SKM-1 treated with dmso at 0.1 percent for 144 hours (cell line): ENCODE results near the gene PSMD10.

Source experiments
- DNase-seq: peaks from one replicate; lab custom pipeline; 2025; ENCODE audit not compliant: unreplicated experiment; lab: John Stamatoyannopoulos, UW

Gene PSMD10, protein sequence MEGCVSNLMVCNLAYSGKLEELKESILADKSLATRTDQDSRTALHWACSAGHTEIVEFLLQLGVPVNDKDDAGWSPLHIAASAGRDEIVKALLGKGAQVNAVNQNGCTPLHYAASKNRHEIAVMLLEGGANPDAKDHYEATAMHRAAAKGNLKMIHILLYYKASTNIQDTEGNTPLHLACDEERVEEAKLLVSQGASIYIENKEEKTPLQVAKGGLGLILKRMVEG

GRCh38 chrX:108091264-108091877 lies at the start of gene PSMD10, which contains the start of gene ATG4A:
TSS of gene PSMD10 (minus strand) at chrX:108091542. CDS start at chrX:108091520, 22 bp downstream.
TSS of gene ATG4A (plus strand) at chrX:108091778. CDS start at chrX:108091827, 49 bp downstream.
- DNase-seq = peak; percentile 91

DNA sequence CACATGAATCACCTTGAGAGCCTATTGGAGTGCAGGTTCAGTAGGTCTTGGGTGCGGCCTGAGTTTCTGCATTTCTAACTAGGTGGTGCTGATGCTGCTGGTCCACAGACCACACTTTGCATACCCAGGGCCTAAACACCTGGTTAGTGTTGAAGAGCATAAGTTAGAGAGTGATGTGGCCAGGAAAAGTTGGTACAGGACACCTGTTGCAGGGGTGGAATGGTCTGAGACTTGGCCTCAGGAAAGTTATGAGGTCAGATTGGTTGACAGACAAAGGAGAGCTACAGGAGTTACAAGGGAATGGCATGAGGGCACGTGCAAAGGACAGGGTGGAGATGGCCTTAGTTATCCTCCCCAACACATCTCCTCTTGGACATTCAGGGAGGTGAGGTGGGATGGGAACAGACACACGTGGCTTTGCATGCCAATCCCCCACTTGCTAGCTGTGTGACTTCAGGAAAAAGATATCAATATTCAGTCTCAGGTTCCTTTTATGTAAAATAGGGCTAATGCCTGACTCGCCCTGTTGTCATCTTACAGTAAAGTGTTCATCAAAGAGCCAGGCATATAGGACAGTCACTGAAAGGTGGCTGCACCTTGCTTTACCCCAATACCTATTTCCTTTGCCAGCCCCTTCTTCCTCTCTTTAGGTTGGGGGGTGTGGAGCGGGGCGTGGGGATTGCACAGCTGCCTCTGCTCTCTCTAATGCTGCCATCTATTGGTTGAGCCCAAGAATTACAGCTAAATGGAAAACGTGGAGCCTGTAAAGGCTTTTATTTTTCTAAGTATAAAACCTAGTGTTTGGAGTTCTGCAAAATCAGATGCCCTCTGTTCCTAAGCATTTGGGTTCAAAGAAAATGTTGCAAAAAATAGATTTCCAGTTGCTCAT lies 47.7 kb upstream of the PSMD10 start:
- DNase-seq = no peak

GRCh38 chrX:108134724-108135123 lies 43.4 kb upstream of the PSMD10 start:
- DNase-seq = no peak

DNA sequence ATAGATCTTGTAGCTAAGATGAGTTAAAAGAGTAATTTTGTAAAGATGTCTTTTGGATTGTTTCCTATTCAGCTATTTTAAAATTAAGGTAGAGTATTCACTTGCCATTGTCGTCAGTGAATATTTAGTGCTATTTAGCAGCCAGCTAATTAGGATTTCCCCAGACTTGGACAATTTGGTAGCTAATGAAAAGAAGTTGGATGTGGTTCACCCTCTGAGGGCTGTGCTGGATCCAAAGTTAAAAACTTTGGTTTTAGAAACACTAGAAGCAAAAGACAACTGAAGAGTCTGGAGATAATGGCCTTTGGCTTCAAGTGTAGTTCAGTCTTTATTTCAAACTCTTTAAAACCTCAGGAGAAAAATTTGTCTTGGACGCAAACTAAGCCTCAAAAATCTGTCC lies 41.5 kb upstream of the PSMD10 start:
- no peak for DNase-seq

GRCh38 chrX:108132034-108132433 lies 40.7 kb upstream of the PSMD10 start:
- DNase-seq = no peak

GRCh38 chrX:108131471-108131870 lies 40.1 kb upstream of the PSMD10 start:
- DNase-seq = no peak

- no peak for DNase-seq
These were observed 39.5 kb upstream of the PSMD10 start for GRCh38 chrX:108130889-108131288.

- DNase-seq = no peak
These were observed 35.8 kb upstream of the PSMD10 start for GRCh38 chrX:108127152-108127551.

DNA sequence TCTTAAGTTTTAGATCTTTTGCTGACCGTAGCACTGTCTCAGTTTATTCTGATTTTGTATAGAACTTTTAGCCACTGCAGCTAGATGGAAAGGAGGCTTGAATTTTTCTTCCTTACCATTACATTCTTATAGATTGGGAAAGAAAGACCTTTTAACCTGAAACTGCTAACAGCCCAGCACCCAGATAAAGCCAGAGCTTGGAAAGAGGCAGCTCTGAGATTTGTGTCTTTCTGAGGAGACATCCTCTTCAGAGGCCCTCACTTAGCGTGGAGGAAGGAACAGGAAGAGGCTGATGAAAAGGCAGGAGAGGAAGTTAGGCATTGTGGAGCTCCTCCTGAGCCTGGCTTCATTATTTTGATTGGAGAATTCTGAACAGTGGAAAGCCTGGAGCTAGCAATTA lies 35.3 kb upstream of the PSMD10 start:
- DNase-seq = no peak

DNA sequence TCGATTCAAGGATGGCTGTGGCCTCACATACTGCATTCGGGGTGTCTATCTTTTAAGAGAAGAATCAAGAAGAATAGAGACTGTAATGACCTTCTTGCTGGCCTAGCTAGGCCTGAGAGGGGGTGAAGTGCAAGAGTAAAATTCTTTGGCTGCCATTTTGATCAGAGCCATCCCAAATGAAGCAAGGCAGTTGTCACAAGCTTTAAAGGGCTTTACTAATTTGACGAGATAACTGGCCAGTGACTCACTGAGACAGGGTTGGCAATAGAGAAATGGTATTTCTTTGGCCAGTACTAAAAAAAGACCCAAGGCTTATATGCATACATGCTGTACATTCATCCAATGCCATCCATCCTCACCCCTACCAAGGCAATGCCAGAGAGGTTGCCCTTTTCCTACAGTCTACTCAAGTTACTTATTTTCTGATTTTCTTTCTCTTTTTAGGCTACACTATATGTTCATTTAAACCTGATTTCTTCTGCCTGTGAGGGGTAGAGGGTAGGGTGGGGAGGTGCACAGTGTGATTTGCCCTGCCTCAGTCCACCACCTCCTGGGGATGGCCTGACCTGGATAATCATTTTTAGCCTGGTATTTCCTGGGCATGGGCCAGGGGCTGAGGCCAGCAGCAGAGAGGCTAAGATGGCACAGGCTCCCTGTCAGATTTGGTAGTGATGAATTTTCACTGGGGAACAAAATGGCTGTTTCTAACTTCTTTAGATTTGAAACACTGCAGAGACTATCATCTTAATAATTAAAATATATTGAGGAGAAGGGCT lies 32.4 kb upstream of the PSMD10 start:
- DNase-seq = no peak

GRCh38 chrX:108122748-108123147 lies 31.4 kb upstream of the PSMD10 start:
- DNase-seq = no peak

- no peak for DNase-seq
These were observed 29.9 kb upstream of the PSMD10 start for GRCh38 chrX:108121291-108121690.

DNA sequence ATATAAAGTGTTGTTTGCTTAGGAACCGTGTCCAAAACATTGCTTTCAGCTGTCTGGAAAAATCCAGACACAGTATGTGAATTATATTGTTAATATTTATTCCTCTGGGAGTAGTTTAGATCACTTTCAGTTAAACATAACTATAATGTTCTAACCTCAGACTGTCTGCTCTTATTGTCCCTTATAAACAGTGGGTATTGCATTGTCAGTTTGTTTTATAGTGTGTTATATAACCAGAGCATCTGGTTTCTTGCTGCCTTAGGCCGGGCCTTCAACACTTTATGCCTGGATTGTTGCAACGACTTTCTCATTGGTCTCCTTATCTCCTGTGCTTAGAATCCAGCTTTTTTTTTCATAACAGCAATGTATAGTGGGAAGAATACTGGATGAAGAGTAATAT lies 26.6 kb upstream of the PSMD10 start:
- DNase-seq = no peak

- no peak for DNase-seq
These were observed 23.2 kb upstream of the PSMD10 start for GRCh38 chrX:108114541-108114940.

DNA sequence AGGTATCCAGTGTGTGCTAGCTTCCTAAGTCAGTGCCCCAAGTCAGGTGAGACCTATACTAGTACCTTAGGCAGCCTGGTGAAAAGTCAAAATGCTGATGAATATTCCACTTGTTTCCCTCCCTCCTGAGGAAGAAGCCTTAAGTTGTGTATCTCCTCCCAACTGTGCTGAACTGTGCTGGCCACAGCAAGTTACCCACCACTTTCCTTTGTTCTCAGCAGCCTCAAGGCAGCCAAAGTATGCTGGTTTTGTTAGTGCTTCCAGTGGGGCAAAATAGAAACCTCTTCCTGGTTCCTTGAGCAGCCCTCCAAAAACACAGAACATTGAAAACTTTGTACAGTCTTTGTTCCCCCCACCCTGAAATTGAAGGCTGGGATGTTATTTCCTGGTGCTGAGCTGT lies 14.1 kb upstream of the PSMD10 start:
- no peak for DNase-seq

DNA sequence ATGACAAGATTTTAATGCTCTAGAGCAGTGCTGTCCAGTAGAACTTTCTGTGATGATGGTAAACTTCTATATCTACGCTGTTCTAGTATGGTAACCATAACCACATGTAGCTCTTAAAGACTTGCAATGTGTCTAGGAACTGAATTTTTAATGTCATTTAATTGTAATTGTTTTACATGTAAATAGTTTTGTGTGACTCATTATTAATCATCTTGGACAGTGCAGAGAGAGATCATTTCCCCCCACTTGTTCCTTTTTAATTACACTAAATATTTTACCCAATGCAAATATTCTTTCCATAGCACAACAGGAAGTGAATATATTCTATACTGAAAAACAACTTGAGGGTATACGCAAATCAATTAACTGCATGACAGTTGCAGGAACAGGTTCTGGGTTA lies 6.0 kb upstream of the PSMD10 start:
- DNase-seq = no peak

GRCh38 chrX:108091878-108092291 lies 543 bp upstream of the PSMD10 start:
- DNase-seq = no peak

GRCh38 chrX:108090491-108091263 lies 665 bp downstream of the PSMD10 start:
- no peak for DNase-seq

DNA sequence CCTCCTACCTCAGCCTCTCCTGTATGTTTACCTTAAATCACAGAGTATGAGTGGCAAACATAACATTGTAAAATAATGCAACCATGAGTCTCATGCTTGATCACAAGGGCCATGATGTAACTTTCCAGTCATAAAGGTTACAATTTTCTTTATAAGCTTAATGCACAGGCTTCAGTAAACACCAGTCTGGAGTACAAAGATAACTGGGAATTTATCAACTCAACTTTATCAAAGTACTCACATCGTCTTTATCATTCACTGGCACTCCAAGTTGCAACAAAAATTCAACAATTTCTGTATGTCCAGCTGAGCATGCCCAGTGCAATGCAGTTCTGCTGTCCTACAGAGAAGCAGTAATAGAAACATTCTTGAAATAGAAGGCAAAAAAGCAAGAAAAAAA lies 2.8 kb downstream of the PSMD10 start:
- no peak for DNase-seq

- DNase-seq = no peak
These were observed 3.5 kb downstream of the PSMD10 start for GRCh38 chrX:108087792-108088191.
